HG03460 (cell line): Measurements from ENCODE around the gene ST14.

ENCODE experiments used
- ATAC-seq: cut with Tn5 transposase; IDR thresholded peaks from one replicate; pipeline ENCODE4 v1.9.1; 2021; ENCODE audit not compliant: unreplicated experiment

Gene ST14

DNA sequence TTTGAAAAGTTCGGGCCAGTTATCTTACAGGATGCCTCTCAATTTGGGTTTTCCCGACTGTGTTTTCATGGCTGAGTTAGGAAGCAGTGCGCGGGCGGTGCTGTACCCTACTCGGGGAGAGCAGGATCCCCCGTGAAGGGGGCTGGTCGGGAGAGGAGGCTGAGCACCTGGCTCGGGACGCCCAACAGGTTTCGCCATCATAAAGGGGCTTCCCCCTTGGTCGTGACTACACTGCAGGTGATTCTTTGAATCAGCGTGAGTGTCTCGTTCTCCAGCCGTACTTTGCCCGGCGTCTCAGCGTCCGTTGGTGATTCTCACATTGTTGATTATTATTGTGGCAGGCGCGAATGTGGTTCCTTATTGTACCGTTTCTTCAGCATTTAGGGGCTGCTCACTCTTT is 46.6 kb downstream of the ST14 start:
- ATAC-seq: no peak

DNA sequence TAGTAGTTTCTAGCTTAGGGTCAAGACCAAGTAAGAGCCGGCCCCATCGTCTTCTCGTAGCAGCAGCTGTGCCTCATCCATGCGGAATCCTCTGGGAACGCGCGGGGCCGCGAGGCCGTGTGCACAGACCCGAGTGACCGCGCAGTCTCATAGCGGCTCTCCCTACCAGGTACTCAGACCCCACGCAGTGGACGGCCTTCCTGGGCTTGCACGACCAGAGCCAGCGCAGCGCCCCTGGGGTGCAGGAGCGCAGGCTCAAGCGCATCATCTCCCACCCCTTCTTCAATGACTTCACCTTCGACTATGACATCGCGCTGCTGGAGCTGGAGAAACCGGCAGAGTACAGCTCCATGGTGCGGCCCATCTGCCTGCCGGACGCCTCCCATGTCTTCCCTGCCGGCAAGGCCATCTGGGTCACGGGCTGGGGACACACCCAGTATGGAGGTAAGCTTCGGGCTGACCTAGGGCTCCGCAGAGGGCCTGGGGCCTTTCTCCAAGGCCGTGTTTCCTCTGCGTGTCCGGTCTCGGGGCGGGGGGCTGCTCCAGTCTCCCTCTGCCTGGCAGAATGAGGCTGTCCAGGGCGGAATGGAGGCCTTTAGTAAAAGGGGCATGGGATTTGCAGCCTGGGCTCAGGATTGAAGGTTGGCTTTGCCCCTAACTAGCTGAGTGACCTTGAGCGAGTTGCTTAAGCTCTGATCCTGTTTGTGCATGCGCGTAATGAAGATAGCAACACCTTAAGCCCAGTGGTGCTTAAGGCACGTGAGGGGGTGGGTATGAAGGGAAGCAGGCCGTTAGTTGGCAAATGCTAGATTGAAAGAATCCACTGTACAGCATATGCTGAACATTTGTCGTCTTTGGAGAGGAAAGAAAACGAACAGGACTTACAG is 48.9 kb downstream of the ST14 start:
- no peak for ATAC-seq

DNA sequence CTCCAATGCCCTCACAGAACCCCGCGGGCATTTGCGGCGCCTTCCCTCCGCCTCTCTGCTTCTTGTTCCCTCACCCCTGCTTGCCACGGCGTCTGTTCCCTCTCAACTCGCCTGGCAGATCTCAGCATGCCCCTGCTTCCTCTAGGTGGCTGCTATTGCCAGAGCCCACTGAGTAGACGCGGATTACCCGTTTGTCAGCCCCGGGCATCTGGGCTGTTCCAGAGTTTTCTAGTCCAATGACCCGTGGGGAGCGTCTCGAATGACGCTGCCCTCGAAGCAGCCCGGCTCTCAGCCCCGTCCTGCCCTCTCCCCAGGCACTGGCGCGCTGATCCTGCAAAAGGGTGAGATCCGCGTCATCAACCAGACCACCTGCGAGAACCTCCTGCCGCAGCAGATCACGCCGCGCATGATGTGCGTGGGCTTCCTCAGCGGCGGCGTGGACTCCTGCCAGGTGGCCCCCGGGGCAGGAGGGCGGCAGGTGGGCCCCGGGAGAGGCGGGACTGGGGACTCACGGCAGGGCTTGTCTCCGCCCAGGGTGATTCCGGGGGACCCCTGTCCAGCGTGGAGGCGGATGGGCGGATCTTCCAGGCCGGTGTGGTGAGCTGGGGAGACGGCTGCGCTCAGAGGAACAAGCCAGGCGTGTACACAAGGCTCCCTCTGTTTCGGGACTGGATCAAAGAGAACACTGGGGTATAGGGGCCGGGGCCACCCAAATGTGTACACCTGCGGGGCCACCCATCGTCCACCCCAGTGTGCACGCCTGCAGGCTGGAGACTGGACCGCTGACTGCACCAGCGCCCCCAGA is 49.7 kb downstream of the ST14 start:
- no peak for ATAC-seq

- no peak for ATAC-seq
Observed at GRCh38 chr11:130209954-130210854, 50.6 kb downstream of the ST14 start.

DNA sequence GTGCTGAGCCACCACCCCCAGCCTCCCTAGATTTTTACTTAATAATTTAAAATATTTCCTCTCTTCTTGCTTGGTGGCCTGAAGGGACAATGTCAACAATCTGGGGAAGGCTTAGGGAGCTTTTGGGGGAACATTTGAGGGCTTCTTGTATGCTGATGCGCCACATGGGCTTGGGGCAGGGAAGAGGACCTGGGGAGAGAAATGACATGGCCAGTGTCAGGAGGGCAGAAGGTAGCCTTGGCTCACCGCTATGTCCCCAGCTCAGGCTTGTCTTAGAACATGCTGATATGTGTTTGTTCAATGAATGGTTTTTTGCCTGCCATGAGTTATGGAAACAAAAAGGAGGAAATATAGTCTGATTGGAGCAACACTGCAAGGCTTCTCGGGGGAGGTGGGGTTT is 51.6 kb downstream of the ST14 start:
- ATAC-seq: no peak

- no peak for ATAC-seq
Observed at GRCh38 chr11:130211781-130212401, 52.3 kb downstream of the ST14 start.

DNA sequence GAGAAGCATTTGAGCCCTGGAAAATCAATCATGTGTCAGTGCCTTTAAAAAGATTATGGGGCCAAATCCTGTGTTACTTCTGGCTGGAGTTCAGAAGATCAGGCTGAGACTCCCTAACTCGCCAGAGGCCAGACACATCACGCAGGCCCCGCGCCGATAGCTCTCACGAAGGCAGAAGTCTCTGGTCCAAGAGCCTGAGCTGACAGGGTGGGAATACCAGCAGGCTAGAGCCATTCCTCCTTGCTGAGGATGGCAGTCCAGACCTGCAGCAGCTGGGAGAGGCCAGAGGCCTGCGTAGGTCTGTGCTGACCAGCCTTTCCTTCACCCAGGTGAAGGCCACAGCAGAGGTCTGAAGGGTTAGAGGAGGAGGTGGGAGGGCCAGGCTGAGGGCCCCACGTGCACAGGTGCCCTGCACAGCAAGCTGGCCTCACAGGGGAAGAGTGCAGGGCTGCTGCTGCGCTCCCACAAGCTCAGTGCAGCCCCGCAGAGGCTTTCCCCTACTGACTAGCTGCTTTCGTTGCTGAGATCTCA is 52.9 kb downstream of the ST14 start:
- ATAC-seq: no peak

DNA sequence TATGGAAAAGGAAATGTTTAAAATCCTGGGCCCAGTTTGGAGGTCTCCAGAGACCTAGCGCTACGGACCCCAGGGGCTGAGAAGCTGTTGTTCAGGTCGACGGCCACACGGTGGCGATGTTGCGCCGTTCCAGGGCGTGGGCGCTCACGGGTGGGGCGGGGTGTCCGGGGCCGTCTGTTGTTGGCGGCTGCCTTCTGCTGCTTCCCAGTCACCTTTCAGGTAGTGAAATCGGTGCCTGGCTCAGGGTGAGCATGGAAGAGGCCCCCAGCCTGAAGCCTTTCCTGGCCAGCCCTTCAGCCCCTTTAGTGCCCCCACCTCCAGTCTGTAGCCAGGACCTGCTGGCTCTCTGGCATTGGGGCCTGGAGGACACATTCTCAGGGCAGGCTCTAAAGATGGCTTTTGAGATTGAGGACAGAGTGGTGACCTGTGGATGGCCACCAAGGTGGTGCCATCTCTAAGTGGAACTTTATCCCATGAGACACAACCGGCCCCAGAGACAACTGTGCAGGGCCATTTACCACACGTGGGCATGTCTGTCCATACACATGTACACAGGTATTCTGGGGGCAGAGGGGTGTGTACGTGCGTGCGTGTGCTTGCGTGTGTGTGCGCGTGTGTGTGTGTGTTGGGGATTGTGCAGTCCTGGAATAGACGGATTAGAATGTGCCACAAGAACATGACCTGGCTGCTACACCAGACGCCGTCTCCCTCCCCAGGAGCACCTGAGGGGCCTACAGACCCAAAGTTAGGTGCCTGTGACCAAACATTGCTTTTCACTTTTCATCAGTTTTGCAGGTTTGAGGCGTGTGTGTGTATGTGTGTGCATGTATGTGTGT is 53.8 kb downstream of the ST14 start:
- peak; percentile 79 for ATAC-seq

GRCh38 chr11:130213979-130214281 is 54.3 kb downstream of the ST14 start:
- no peak for ATAC-seq

DNA sequence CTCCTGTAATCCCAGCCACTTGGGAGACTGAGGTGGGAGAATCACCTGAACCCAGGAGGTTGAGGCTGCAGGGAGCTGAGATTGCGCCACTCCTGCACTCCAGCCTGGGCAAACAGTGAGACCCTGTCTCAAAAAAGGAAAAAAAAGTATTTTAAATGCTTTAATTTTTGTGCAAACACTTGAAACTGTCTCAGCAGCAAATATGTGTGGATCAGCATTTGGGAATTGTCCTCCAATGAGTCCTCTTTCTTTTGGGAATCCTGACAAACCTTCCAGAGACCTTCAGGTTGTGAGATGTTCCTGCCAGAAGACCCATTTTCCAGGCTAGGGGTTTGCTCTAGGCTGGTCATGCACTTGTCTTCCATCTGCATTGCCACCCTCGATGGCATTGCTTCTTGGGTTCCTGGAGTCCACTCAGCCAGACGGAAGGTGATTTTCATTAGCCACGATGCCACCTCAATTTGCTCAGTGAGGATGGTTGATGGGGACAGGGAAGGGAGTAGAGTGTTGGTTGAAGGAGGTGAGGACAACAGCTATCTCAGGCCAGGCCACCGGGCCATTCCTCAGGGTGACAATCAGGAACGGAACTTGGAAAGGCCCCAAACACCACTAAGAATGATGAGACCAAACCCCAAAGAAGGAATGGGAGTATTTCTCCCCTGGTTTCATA is 55.4 kb downstream of the ST14 start:
- ATAC-seq: no peak

DNA sequence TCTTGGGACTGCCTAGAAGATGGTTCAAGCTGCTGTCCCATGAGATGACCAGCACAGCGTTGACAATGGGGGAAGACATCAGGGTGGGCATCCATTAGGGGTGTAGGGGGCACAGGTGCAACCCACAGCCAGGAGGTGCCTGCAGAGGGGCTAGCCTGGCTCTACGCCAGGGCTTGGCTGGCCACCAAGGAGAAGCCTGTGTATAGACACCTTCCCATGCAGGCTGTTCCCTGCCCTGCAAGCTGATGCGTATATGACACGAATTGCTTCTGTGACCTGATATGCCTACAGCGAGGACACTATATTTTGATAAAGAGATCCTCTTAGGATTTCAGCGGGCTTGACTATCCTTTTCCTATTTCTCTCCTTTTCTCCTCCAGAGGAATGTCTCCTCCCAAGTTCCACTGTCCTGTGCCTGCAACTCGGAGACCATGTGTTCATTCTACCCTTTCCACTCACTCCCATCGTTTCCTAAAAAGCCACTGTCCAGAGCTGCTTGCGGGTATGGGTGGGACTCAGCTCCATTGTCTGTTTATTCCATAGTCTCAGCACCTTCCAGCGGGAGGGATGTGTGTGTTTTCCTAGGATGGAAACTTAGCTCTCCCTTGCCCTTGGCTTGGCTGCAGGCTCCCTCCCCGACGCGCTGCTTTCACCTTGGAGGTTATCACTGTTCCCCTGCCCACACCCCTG is 56.1 kb downstream of the ST14 start:
- ATAC-seq: no peak

DNA sequence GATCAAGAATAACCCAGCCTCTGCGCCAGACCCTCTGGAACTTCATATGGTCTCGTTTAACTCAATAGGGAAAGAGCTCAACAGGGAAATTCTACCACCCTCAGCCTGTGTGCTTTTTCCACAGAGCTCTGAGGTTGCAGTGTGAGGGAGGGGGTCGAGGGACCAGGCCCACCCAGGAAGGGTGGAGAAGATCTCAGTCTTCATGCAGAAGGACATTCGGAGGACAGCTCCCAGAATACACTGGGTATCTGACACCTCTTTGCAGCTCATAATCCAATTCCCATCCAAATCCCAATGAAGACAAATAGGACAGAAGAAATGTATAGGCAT is 56.6 kb downstream of the ST14 start:
- ATAC-seq: no peak

- no peak for ATAC-seq
Observed at GRCh38 chr11:130216591-130217132, 57.1 kb downstream of the ST14 start.

DNA sequence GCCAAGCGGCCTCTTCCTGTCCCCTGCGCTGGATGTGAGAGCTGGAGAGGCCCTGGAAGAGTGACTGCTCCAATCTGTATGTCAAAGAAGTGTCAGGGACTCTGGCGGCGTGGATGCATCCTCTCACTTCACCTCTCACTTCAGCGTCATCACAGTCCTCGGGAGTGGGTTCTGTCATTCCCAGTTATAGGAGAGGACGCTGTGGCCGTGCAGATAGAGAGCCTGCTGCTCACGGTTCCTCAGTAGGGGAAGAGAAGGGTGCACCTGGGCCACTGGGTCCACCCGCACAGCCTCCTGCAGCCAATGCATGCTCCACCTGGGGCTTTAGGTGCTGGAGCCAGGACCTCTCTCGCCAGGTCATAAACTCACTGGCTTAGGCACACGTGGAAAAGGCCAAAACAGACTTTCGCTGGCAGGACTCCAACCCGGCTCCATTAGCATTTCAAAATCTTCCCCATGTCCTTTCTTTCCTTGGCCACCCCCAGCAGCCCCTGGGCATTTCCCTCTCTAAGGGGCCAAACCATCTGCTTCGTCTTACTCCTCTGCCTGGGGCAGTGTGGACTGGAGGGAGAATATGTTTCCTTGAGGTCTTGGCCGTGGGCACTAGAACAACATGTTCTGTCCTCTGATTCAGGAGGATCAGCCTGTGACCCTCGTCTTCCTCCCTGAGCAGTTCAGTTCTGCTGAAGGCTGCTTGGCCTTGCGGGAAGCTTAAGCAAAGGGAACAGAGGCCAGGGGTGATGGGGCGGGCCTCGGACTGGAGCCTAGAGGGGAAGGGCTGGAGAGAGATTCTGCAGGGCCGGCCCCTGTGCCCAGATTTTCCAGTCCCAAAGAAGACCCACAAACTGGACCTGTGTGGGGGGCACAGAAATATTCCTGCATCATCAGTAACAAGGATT is 57.8 kb downstream of the ST14 start:
- ATAC-seq: no peak

DNA sequence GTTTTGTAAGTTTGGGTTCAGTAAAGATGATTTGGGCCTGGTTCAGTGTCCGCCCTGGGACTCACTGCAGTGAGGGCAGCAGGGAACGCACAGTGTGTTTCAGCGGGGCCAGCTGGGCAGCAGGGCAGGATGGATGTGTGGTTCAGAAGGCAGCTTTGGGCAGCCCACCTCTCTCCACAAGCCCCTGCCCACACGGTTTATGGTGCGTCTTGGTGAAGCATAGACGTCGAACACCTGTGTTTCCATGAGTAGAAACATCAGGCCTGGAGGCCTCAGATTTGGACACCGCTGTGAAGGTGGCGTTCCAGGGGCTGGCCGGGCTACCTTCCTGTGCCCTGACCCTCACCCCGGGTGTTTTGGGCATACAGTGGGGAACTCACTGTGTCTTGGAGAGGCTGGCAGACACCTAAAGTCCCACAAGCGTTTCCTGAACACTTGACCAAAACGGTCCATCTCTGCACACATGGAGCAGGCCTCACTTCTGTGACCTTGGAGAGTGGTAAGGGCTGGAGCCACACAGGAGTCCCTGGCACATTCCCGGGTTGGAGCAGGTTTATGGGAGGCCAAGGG is 59.0 kb downstream of the ST14 start:
- no peak for ATAC-seq

DNA sequence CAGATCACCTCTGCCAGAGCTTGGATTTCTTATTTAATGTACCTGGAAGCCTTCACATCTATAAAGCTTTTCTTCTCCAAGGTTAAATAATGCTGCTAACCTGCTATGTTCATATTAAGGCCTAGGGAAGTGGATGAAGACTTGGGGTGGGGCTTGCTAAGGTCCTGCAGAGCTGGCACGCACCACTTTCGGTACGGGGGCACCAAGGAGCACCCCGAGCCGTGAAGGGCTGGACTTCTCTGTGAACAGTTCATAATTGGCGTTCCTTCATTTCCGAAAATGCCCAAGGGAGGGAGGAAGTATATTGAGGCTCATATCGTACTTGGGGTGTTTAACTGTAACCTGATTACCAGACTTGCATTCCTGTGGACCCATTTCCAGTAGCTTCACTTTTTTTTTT is 59.6 kb downstream of the ST14 start:
- ATAC-seq: no peak
